ENCODE data around the gene POLD4. TPM values are rescaled to one million over a fixed set of nuclear protein-coding genes. Genes with fewer than 3 reads are reported as not detected.

The POLD4 gene
- total and polyA plus RNA-seq, 7 donors: 48.5 to 748 (median 78.9) TPM

- intact Hi-C loops (cut with DNase I): no loop called here
- H3K4me3 ChIP-seq: no peak overlapping the region
These were observed 3.9 kb downstream of the POLD4 start for GRCh38 chr11:67349457-67349856.

GRCh38 chr11:67349036-67349435 lies 4.3 kb downstream of the POLD4 start:
- Histone ChIP-seq H3K9me3 (no peaks in the 10 kb centered on the region), H3K4me1 (peaks cover 3 to 29% (median 28%) of the 10 kb centered on the region in 4 donors), H3K27me3 (no peaks in the 10 kb centered on the region), H3K27ac (peak overlapping the region in 1 of 4 donors; percentile 20), H3K36me3 (no peaks in the 10 kb centered on the region), H3K4me3 (no peak overlapping the region)
- intact Hi-C loops (cut with DNase I): no loop called here
- WGBS, 2 donors: 69 to 79% methylated on average over 5 of the region's 5 CpGs
- DNase-seq: no peak
- TF ChIP-seq POLR2A (IDR thresholded peaks at IDR 0.05) (no peak), EP300 (IDR thresholded peaks at IDR 0.05) (no peak), CTCF (IDR thresholded peaks at IDR 0.05) (no peak)

More at GRCh38 chr11:67349457-67349856, 3.9 kb downstream of the POLD4 start:
- Histone ChIP-seq H3K27ac (peak overlapping the region in 1 of 4 donors; percentile 20), H3K4me1 (peaks cover 3 to 33% (median 32%) of the 10 kb centered on the region in 4 donors), H3K27me3 (no peaks in the 10 kb centered on the region), H3K9me3 (no peaks in the 10 kb centered on the region), H3K36me3 (no peaks in the 10 kb centered on the region)
- WGBS, 2 donors: 92 to 94% methylated on average over 2 of the region's 2 CpGs
- DNase-seq: no peak
- TF ChIP-seq POLR2AphosphoS5 (IDR thresholded peaks at IDR 0.05) (no peak), POLR2A (IDR thresholded peaks at IDR 0.05) (no peak), EP300 (IDR thresholded peaks at IDR 0.05) (no peak), CTCF (IDR thresholded peaks at IDR 0.05) (no peak)

GRCh38 chr11:67347964-67348749 lies 5.2 kb downstream of the POLD4 start:
- no peak for DNase-seq
- peaks cover 3 to 25% (median 24%) of the 10 kb centered on the region in 4 donors for H3K4me1 ChIP-seq
- no peak overlapping the region for H3K27ac ChIP-seq
- H3K4me3 ChIP-seq: no peak overlapping the region
- no peaks in the 10 kb centered on the region for H3K36me3 ChIP-seq
- H3K27me3 ChIP-seq: no peaks in the 10 kb centered on the region
- intact Hi-C loops (cut with DNase I): no loop called here
- no peaks in the 10 kb centered on the region for H3K9me3 ChIP-seq
- no peak for TF ChIP-seq POLR2AphosphoS5 (IDR thresholded peaks at IDR 0.05)
- no peak for TF ChIP-seq CTCF (IDR thresholded peaks at IDR 0.05)
- TF ChIP-seq EP300 (IDR thresholded peaks at IDR 0.05): no peak
- 65 to 73% methylated on average over 11 of the region's 11 CpGs for WGBS, 2 donors

- Histone ChIP-seq H3K36me3 (no peaks in the 10 kb centered on the region), H3K27me3 (no peaks in the 10 kb centered on the region), H3K4me3 (no peak overlapping the region), H3K27ac (no peak overlapping the region), H3K4me1 (peaks cover 0 to 7% (median 5%) of the 10 kb centered on the region in 4 donors), H3K9me3 (no peaks in the 10 kb centered on the region)
- DNase-seq: no peak
- TF ChIP-seq CTCF (IDR thresholded peaks at IDR 0.05) (peak in 1 of 4 experiments; percentile 63), EP300 (IDR thresholded peaks at IDR 0.05) (no peak)
- 17 to 63% methylated on average over 7 of the region's 7 CpGs for WGBS, 2 donors
- intact Hi-C loops (cut with DNase I): no loop called here
These were observed 7.2 kb downstream of the POLD4 start for GRCh38 chr11:67345920-67346819.
